NCI-H345 treated with DMSO at 0.1 percent for 48 hours (cell line): Measurements from ENCODE around the gene EDC4.

ENCODE experiments used
- DNase-seq: peaks from one replicate; lab custom pipeline; 2025; ENCODE audit not compliant: unreplicated experiment; lab: John Stamatoyannopoulos, UW

Gene EDC4

DNA sequence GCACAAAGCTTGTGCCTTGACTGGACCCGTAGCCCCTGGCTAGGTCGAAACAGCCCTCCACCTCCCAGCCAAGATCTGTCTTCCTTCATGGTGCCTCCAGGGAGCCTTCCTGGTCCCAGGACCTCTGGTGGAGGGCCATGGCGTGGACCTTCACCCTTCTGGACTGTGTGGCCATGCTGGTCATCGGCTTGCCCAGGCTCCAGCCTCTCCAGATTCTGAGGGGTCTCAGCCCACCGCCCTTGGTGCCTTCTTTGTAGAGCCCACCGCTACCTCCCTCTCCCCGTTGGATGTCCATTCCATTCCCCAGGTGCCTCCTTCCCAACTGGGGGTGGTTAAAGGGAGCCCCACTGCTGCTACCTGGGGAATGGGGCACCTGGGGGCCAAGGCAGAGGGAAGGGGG, 55.3 kb downstream of the EDC4 start:
- no peak for DNase-seq

DNA sequence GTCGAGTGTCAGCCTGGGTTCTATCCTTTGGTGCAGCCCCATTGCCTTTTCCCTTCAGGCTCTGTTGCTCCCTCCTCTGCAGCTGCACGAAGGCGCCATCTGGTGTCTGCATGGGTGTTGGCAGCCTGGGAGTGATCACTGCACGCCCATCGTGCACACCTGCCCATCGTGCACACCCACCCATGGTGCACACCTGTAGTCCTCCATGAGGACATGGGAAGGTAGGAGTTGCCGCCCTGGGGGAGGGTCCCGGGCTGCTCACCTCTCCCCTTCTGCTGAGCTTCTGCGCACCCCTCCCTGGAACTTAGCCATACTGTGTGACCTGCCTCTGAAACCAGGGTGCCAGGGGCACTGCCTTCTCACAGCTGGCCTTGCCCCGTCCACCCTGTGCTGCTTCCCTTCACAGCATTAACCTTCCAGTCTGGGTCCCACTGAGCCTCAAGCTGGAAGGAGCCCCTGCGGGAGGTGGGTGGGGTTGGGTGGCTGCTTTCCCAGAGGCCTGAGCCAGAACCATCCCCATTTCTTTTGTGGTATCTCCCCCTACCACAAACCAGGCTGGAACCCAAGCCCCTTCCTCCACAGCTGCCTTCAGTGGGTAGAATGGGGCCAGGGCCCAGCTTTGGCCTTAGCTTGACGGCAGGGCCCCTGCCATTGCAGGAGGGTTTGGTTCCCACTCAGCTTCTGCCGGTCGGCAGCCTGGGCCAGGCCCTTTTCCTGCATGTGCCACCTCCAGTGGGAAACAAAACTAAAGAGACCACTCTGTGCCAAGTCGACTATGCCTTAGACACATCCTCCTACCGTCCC, 55.9 kb downstream of the EDC4 start:
- peak; percentile 59 for DNase-seq

DNA sequence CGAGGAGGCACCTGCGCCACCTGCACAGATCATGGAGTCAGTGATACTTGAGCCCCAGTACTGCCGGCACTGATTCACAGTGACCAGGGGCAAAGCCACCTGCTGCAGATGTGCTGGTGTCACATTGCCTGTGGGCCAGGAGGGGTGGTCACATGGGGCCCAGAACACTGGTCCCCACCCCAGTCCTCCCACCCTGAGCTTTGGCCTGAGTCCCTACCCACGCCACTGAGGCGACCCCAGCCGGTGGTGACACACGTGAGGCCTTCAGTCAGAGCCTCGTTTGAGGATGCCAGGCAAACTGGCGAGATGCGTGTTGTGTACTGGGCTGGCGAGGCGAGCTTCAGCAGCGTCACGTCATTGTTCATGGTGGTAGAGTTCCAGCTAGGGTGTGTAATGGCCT, 57.3 kb downstream of the EDC4 start:
- DNase-seq: no peak

DNA sequence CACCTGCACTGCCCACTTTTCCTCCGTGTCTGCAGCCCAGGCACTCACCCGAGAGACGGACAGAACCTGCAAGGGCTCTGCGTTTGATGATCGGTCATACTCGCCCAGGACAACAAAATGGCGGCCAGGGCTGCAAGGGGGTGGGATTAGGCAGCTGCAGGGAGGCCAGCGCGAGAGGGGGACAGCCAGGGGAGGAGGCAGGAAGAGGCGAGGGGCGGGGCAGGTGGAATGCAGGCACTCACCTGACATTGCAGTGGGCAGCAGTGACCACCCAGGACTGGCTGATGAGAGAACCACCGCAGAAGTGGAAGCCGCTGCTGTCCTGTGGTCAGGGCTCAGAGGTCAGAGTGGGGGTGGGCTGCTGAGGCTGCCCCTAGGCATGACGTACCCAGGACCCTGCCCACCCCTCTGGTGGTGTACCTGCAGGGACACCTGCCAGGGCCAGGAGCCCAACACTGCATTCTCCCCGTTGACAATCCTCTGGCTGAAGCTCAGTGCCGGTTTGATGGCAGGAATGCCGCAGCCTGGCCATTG, 57.9 kb downstream of the EDC4 start:
- DNase-seq: no peak
